CD14-positive monocyte (primary cell): Measurements from ENCODE around the gene CACNA1G. TPM values are rescaled to one million over a fixed set of nuclear protein-coding genes. Genes with fewer than 3 reads are reported as not detected.
A peak's percentile ranks its signal among the peaks of the same experiment; 100 is the strongest.

Experiments used
- DNase-seq, 3 donors: peaks; one replicate each; pipeline ENCODE4 v3.0.0-alpha.2; 2011 to 2022
- H2AFZ ChIP-seq: 2 replicates; pipeline ENCODE4 v1.6.0; 2012; ENCODE audit warnings: mild to moderate bottlenecking, low read depth, low read length, inconsistent platforms; ENCODE audit not compliant: insufficient read depth, poor library complexity, severe bottlenecking
- H3K27ac ChIP-seq, 2 donors: 1 replicate in 1 of 2; 2 replicates in 1 of 2; pipeline ENCODE4 v1.5.1; 2012 to 2013; ENCODE audit warnings: low read length in 2 of 2, control low read depth in 1 of 2, inconsistent platforms in 1 of 2, low read depth in 1 of 2, mild to moderate bottlenecking in 1 of 2
- H3K27me3 ChIP-seq, 2 donors: one replicate each; pipeline versions ENCODE4 v1.6.0 to v1.6.1; 2011 to 2013; ENCODE audit warnings: low read length in 2 of 2; ENCODE audit not compliant: control insufficient read depth in 2 of 2, insufficient read depth in 2 of 2
- H3K36me3 ChIP-seq, 2 donors: replicated peaks in 1 of 2; 1 replicate in 1 of 2; 2 replicates in 1 of 2; pipeline versions ENCODE4 v1.5.1 to v1.6.1; 2012 to 2013; ENCODE audit warnings: low read length in 2 of 2, control low read depth in 1 of 2, inconsistent platforms in 1 of 2, mild to moderate bottlenecking in 1 of 2; ENCODE audit not compliant: insufficient read depth in 2 of 2, control insufficient read depth in 1 of 2
- H3K4me1 ChIP-seq, 2 donors: 1 replicate in 1 of 2; 2 replicates in 1 of 2; pipeline versions ENCODE4 v1.5.1 to v1.6.1; 2012 to 2013; ENCODE audit warnings: low read length in 2 of 2, control low read depth in 1 of 2, inconsistent platforms in 1 of 2, mild to moderate bottlenecking in 1 of 2, moderate library complexity in 1 of 2; ENCODE audit not compliant: insufficient read depth in 2 of 2, control insufficient read depth in 1 of 2
- H3K4me2 ChIP-seq: replicated peaks from 2 replicates; pipeline ENCODE3; 2012; ENCODE audit warnings: low read length, moderate library complexity, mild to moderate bottlenecking; ENCODE audit not compliant: poor library complexity, severe bottlenecking; ENCODE audit errors: extremely low read depth
- H3K4me3 ChIP-seq, 3 experiments: fragments of 200-600 bp in 1 of 3; sonication (generic) in 1 of 3; replicated peaks in 1 of 3; 1 replicate in 2 of 3; 2 replicates in 1 of 3; pipeline ENCODE4 v1.5.1; 2011 to 2013; ENCODE audit warnings: low read length in 3 of 3, mild to moderate bottlenecking in 3 of 3, control low read depth in 2 of 3, low read depth in 2 of 3, inconsistent platforms in 1 of 3, moderate library complexity in 1 of 3
- H3K79me2 ChIP-seq: 2 replicates; pipeline ENCODE4 v1.6.0; 2012; ENCODE audit warnings: mild to moderate bottlenecking, control low read depth, inconsistent platforms, low read length, moderate library complexity; ENCODE audit not compliant: insufficient read depth
- H3K9ac ChIP-seq: 2 replicates; pipeline ENCODE4 v1.6.0; 2017; ENCODE audit warnings: low read length, mild to moderate bottlenecking; ENCODE audit not compliant: insufficient read depth, poor library complexity, severe bottlenecking
- H3K9me3 ChIP-seq, 2 donors: replicated peaks in 1 of 2; 1 replicate in 1 of 2; 2 replicates in 1 of 2; pipeline versions ENCODE4 v1.5.1 to v1.6.1; 2012 to 2013; ENCODE audit warnings: low read length in 2 of 2, control low read depth in 1 of 2; ENCODE audit not compliant: control insufficient read depth in 1 of 2, insufficient read depth in 1 of 2
- H4K20me1 ChIP-seq: 2 replicates; pipeline ENCODE4 v1.6.0; 2012; ENCODE audit warnings: mild to moderate bottlenecking, low read length, control low read depth, moderate library complexity; ENCODE audit not compliant: insufficient read depth
- H3K27ac Mint-ChIP-seq, 7 donors: one replicate each; pipeline ENCODE4 v1.8.0; 2020; ENCODE audit warnings: mild to moderate bottlenecking in 7 of 7, mixed read lengths in 7 of 7, moderate library complexity in 6 of 7, inconsistent platforms in 2 of 7
- H3K27me3 Mint-ChIP-seq, 3 donors: one replicate each; pipeline ENCODE4 v1.8.0; 2021 to 2022; ENCODE audit warnings: low read depth in 3 of 3, mild to moderate bottlenecking in 3 of 3, mixed read lengths in 3 of 3, moderate library complexity in 3 of 3, inconsistent platforms in 1 of 3
- H3K36me3 Mint-ChIP-seq, 2 donors: one replicate each; pipeline ENCODE4 v1.8.0; 2020; ENCODE audit warnings: mixed read lengths in 2 of 2, inconsistent platforms in 1 of 2, mild to moderate bottlenecking in 1 of 2
- H3K4me1 Mint-ChIP-seq: one replicate; pipeline ENCODE4 v1.8.0; 2020; ENCODE audit warnings: mild to moderate bottlenecking, mixed read lengths
- H3K4me3 Mint-ChIP-seq, 2 donors: one replicate each; pipeline ENCODE4 v1.8.0; 2020; ENCODE audit warnings: mild to moderate bottlenecking in 2 of 2, mixed read lengths in 2 of 2, moderate library complexity in 1 of 2
- H3K9me3 Mint-ChIP-seq, 7 donors: one replicate each; pipeline ENCODE4 v1.8.0; 2020 to 2022; ENCODE audit warnings: mixed read lengths in 7 of 7, mild to moderate bottlenecking in 6 of 7, moderate library complexity in 6 of 7, inconsistent platforms in 2 of 7
- CTCF ChIP-seq: fragments of 200-600 bp; IDR thresholded peaks from one replicate; pipeline ENCODE4 v1.8.0; 2022; ENCODE audit warnings: antibody characterized with exemption, mild to moderate bottlenecking
- WGBS: methylation state at CpG from one replicate; pipeline ENCODE4 v1.1.5; 2013; ENCODE audit warnings: missing lambda C conversion rate; ENCODE audit not compliant: insufficient coverage; 5-methylcytosine and 5-hydroxymethylcytosine counted together
- intact Hi-C, 2 donors: fragments of 100-400 bp; cut with micrococcal nuclease; formaldehyde crosslinking; loops; one replicate each; pipeline versions ENCODE4 v1.15.0 to v1.15.1; 2023
- polyA plus RNA-seq, 3 donors: library from polyadenylated mRNA; depleted of rRNA in 1 of 3; unstranded in 2 of 3; stranded (reverse) in 1 of 3; fragments of 300-500 nt in 2 of 3; fragments of >200 nt in 1 of 3; fragmentation: Illumina TruSeq in 2 of 3; gene quantifications; 1 replicate in 2 of 3; 2 replicates in 1 of 3; pipeline ENCODE4 v1.2.3, GENCODE V29; 2012 to 2021

The CACNA1G gene
- polyA plus RNA-seq, 3 donors = 0.03 TPM; not detected in 2

- H4K20me1 ChIP-seq = no peaks in the 10 kb centered on the region
- 23% methylated on average over 4 of the region's 5 CpGs for WGBS
- peaks cover 2 to 6% of the 10 kb centered on the region in 2 donors for H3K27me3 ChIP-seq
Observed at GRCh38 chr17:50527155-50527762, 33.3 kb upstream of the CACNA1G start.

GRCh38 chr17:50527949-50528474 lies 32.5 kb upstream of the CACNA1G start:
- TF ChIP-seq CTCF = no peak
- WGBS = 0% methylated on average over 2 of the region's 4 CpGs
- H3K36me3 ChIP-seq = no peaks in the 10 kb centered on the region

More at GRCh38 chr17:50527155-50527762, 33.3 kb upstream of the CACNA1G start:
- Mint-ChIP-seq H3K27ac (no peak overlapping the region), H3K36me3 (peaks cover 0 to 4% of the 10 kb centered on the region in 2 donors), H3K4me3 (no peak overlapping the region), H3K27me3 (peaks cover 8 to 22% (median 17%) of the 10 kb centered on the region in 3 donors), H3K4me1 (peaks cover 23% of the 10 kb centered on the region), H3K9me3 (no peaks in the 10 kb centered on the region)
- no peaks in the 10 kb centered on the region for H3K36me3 ChIP-seq
- TF ChIP-seq CTCF = no peak
- intact Hi-C loops = no loop called here
- no peak overlapping the region for H2AFZ ChIP-seq
- no peak overlapping the region for H3K27ac ChIP-seq
- H3K4me2 ChIP-seq = no peak overlapping the region
- no peak overlapping the region for H3K9ac ChIP-seq
- H3K4me3 ChIP-seq = no peak overlapping the region
- peaks cover 18 to 24% of the 10 kb centered on the region in 2 donors for H3K4me1 ChIP-seq
- H3K9me3 ChIP-seq = no peaks in the 10 kb centered on the region
- DNase-seq = peak in 2 of 3 donors; percentile 35 to 41
- H3K79me2 ChIP-seq = no peaks in the 10 kb centered on the region

More at GRCh38 chr17:50527949-50528474, 32.5 kb upstream of the CACNA1G start:
- no peak overlapping the region for H3K27ac Mint-ChIP-seq
- H3K4me1 Mint-ChIP-seq = peaks cover 28% of the 10 kb centered on the region
- Histone ChIP-seq H3K27ac (no peak overlapping the region), H3K4me1 (peaks cover 18 to 31% of the 10 kb centered on the region in 2 donors), H3K79me2 (no peaks in the 10 kb centered on the region), H3K4me3 (no peak overlapping the region), H2AFZ (no peak overlapping the region), H3K4me2 (no peak overlapping the region), H3K9ac (no peak overlapping the region), H3K27me3 (peaks cover 9 to 14% of the 10 kb centered on the region in 2 donors), H3K9me3 (no peaks in the 10 kb centered on the region), H4K20me1 (no peaks in the 10 kb centered on the region)
- H3K9me3 Mint-ChIP-seq = peaks cover 0 to 2% (median 0%) of the 10 kb centered on the region in 7 donors
- H3K36me3 Mint-ChIP-seq = peaks cover 0 to 4% of the 10 kb centered on the region in 2 donors
- intact Hi-C loops = no loop called here
- H3K27me3 Mint-ChIP-seq = peaks cover 15 to 30% (median 25%) of the 10 kb centered on the region in 3 donors
- H3K4me3 Mint-ChIP-seq = no peak overlapping the region
- no peak for DNase-seq
